Measurements from ENCODE around the gene ERICH6. TPM values are rescaled to one million over a fixed set of nuclear protein-coding genes. Genes with fewer than 3 reads are reported as not detected.

Gene ERICH6
- total RNA-seq, 2 donors from 2014 or later: 0.33 TPM; not detected in 1

- Mint-ChIP-seq H3K4me3 (no peak overlapping the region), H3K27ac (no peak overlapping the region), H3K9me3 (no peaks in the 10 kb centered on the region), H3K27me3 (no peaks in the 10 kb centered on the region), H3K4me1 (ENCODE audit: low read depth in 2 of 2) (peaks cover 5 to 11% of the 10 kb centered on the region in 2 donors), H3K36me3 (no peaks in the 10 kb centered on the region)
- no peak for DNase-seq (ENCODE audit: low spot score)
- ATAC-seq: no peak
Measured at GRCh38 chr3:150682279-150682678, 21.4 kb downstream of the ERICH6 start.

DNA sequence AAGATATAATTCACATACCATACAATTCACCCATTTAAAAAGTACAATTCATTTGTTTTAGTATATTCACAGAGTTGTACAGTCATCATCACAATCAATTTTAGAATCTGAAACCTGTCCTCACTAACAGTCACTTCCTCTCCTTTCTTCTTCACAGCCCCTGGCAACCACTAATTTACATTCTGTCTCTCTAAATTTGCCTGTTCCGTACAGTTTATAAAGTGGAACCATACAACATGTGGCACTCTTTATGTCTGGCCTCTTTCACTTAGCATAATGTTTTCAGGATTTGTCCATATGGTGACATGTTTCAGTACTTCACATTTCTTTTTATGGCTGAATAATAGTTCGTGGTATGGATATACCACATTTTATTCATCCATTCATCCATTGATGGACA is 22.7 kb downstream of the ERICH6 start:
- H3K36me3 Mint-ChIP-seq: peaks cover 5% of the 10 kb centered on the region
- DNase-seq (ENCODE audit: low spot score) (no peak), ATAC-seq (peak; percentile 56 to 90)
- peaks cover 5 to 11% of the 10 kb centered on the region in 2 donors for H3K4me1 Mint-ChIP-seq (ENCODE audit: low read depth in 2 of 2)
- peak overlapping the region; percentile 38 for H3K4me3 Mint-ChIP-seq
- H3K9me3 Mint-ChIP-seq: peaks cover 4% of the 10 kb centered on the region
- H3K27me3 Mint-ChIP-seq: no peaks in the 10 kb centered on the region
- H3K27ac Mint-ChIP-seq: peak overlapping the region in 1 of 2 donors; percentile 32

DNA sequence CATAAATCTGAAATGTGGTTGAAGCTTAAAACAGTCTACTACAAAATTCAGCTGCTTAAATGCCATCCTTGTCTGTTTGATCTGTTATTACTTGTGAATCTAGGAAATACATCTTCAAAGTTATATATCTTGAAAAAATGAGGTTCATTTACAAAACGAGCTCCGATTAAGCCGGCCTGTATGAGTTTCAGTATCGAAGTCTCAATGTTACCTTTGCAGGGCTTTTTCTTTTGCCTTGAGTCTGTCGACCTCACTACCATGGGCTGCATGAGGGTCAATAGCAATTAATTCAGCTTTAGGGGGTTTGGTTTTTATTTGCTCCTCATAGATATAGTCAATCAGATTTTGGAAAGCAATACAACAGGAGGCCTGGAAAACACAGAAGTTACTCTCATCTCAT is 23.2 kb downstream of the ERICH6 start:
- H3K27me3 Mint-ChIP-seq: no peaks in the 10 kb centered on the region
- peak overlapping the region in 1 of 2 donors; percentile 32 for H3K27ac Mint-ChIP-seq
- H3K4me1 Mint-ChIP-seq (ENCODE audit: low read depth in 2 of 2): peaks cover 5 to 11% of the 10 kb centered on the region in 2 donors
- no peak overlapping the region for H3K4me3 Mint-ChIP-seq
- ATAC-seq (no peak), DNase-seq (ENCODE audit: low spot score) (no peak)
- peaks cover 8% of the 10 kb centered on the region for H3K9me3 Mint-ChIP-seq
- peaks cover 10% of the 10 kb centered on the region for H3K36me3 Mint-ChIP-seq

DNA sequence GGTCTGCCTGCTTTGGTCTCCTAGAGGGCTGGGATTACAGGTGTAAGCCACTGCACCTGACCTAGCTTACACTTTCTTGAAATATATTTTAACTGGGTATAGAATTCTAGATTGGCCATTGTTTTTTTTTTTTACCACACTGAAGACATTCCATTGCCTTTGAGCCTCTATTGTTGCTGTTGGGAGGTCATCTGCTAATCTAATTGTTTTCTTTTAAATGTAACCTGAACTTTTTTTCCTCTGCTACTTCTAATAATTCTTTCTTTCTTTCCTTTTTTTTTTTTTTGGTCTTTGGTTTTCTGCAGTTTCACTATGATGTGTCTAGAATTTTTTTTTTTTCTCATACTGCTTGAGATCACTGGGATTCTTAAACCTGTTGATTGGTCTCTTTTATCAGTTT is 28.1 kb downstream of the ERICH6 start:
- Mint-ChIP-seq H3K9me3 (peaks cover 8% of the 10 kb centered on the region), H3K27ac (no peak overlapping the region), H3K4me3 (no peak overlapping the region), H3K27me3 (no peaks in the 10 kb centered on the region), H3K4me1 (ENCODE audit: low read depth in 2 of 2) (peaks cover 0 to 3% of the 10 kb centered on the region in 2 donors), H3K36me3 (peaks cover 17% of the 10 kb centered on the region)
- ATAC-seq (no peak), DNase-seq (ENCODE audit: low spot score) (no peak)

- Mint-ChIP-seq H3K4me3 (no peak overlapping the region), H3K4me1 (ENCODE audit: low read depth in 2 of 2) (no peaks in the 10 kb centered on the region), H3K9me3 (peaks cover 8% of the 10 kb centered on the region), H3K36me3 (peaks cover 17% of the 10 kb centered on the region), H3K27ac (no peak overlapping the region), H3K27me3 (no peaks in the 10 kb centered on the region)
- DNase-seq (ENCODE audit: low spot score) (no peak), ATAC-seq (no peak)
Measured at GRCh38 chr3:150673966-150674365, 29.8 kb downstream of the ERICH6 start.

- Mint-ChIP-seq H3K4me1 (ENCODE audit: low read depth in 2 of 2) (peaks cover 20 to 27% of the 10 kb centered on the region in 2 donors), H3K4me3 (no peak overlapping the region), H3K27ac (peak overlapping the region in 1 of 2 donors; percentile 80), H3K27me3 (peaks cover 0 to 3% of the 10 kb centered on the region in 2 donors), H3K9me3 (no peaks in the 10 kb centered on the region), H3K36me3 (no peaks in the 10 kb centered on the region)
- ATAC-seq: peak; percentile 57 to 66
- no peak for DNase-seq (ENCODE audit: low spot score)
Measured at GRCh38 chr3:150666167-150666566, 37.6 kb downstream of the ERICH6 start.

GRCh38 chr3:150663461-150663860 is 40.3 kb downstream of the ERICH6 start:
- H3K9me3 Mint-ChIP-seq: no peaks in the 10 kb centered on the region
- no peak overlapping the region for H3K27ac Mint-ChIP-seq
- peaks cover 20 to 27% of the 10 kb centered on the region in 2 donors for H3K4me1 Mint-ChIP-seq (ENCODE audit: low read depth in 2 of 2)
- no peak for ATAC-seq
- H3K27me3 Mint-ChIP-seq: peaks cover 0 to 3% of the 10 kb centered on the region in 2 donors
- DNase-seq (ENCODE audit: low spot score): no peak
- no peaks in the 10 kb centered on the region for H3K36me3 Mint-ChIP-seq
- no peak overlapping the region for H3K4me3 Mint-ChIP-seq

GRCh38 chr3:150662410-150663200 is 41.1 kb downstream of the ERICH6 start:
- no peak for DNase-seq (ENCODE audit: low spot score)
- Mint-ChIP-seq H3K36me3 (no peaks in the 10 kb centered on the region), H3K27ac (peak overlapping the region in 1 of 2 donors; percentile 19), H3K4me3 (no peak overlapping the region), H3K27me3 (peaks cover 0 to 3% of the 10 kb centered on the region in 2 donors), H3K9me3 (no peaks in the 10 kb centered on the region), H3K4me1 (ENCODE audit: low read depth in 2 of 2) (peaks cover 20 to 27% of the 10 kb centered on the region in 2 donors)
- ATAC-seq: no peak

GRCh38 chr3:150656316-150656715 is 47.4 kb downstream of the ERICH6 start:
- H3K27ac Mint-ChIP-seq: no peak overlapping the region
- no peak overlapping the region for H3K4me3 Mint-ChIP-seq
- no peaks in the 10 kb centered on the region for H3K4me1 Mint-ChIP-seq (ENCODE audit: low read depth in 2 of 2)
- no peak for ATAC-seq
- no peaks in the 10 kb centered on the region for H3K36me3 Mint-ChIP-seq
- H3K9me3 Mint-ChIP-seq: no peaks in the 10 kb centered on the region
- H3K27me3 Mint-ChIP-seq: no peaks in the 10 kb centered on the region
- no peak for DNase-seq (ENCODE audit: low spot score)

GRCh38 chr3:150653110-150653561 is 50.6 kb downstream of the ERICH6 start:
- no peaks in the 10 kb centered on the region for H3K9me3 Mint-ChIP-seq
- no peak overlapping the region for H3K27ac Mint-ChIP-seq
- H3K27me3 Mint-ChIP-seq: no peaks in the 10 kb centered on the region
- ATAC-seq (peak in 1 of 2 donors; percentile 53), DNase-seq (ENCODE audit: low spot score) (no peak)
- H3K36me3 Mint-ChIP-seq: no peaks in the 10 kb centered on the region
- no peak overlapping the region for H3K4me3 Mint-ChIP-seq
- no peaks in the 10 kb centered on the region for H3K4me1 Mint-ChIP-seq (ENCODE audit: low read depth in 2 of 2)

GRCh38 chr3:150640256-150640655 is 63.5 kb downstream of the ERICH6 start:
- Mint-ChIP-seq H3K36me3 (no peaks in the 10 kb centered on the region), H3K9me3 (peaks cover 1% of the 10 kb centered on the region), H3K4me1 (ENCODE audit: low read depth in 2 of 2) (peaks cover 27 to 29% of the 10 kb centered on the region in 2 donors), H3K27ac (no peak overlapping the region), H3K27me3 (peaks cover 0 to 2% of the 10 kb centered on the region in 2 donors), H3K4me3 (no peak overlapping the region)
- ATAC-seq: no peak
- DNase-seq (ENCODE audit: low spot score): no peak

DNA sequence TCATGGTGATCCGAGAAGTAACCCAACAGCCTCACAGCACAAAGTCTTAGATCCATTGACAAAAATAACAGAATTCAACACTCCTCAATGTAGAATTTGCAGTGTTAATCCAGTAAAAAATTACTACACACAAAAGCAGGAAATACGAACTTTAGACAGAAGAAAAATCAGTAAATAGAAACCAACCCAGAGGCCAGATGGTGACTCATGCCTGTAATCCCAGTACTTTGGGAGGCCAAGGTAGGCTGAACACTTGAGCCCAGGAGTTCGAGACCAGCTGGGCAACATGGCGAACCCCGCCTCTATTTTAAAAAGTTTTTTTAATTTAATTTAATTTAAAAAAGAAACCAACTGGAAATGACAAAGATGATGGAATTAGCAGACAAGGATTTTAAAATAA is 64.5 kb downstream of the ERICH6 start:
- Mint-ChIP-seq H3K4me3 (no peak overlapping the region), H3K36me3 (no peaks in the 10 kb centered on the region), H3K4me1 (ENCODE audit: low read depth in 2 of 2) (peaks cover 37 to 38% of the 10 kb centered on the region in 2 donors), H3K27ac (no peak overlapping the region), H3K27me3 (peaks cover 0 to 2% of the 10 kb centered on the region in 2 donors), H3K9me3 (no peaks in the 10 kb centered on the region)
- ATAC-seq: no peak
- DNase-seq (ENCODE audit: low spot score): no peak

- Mint-ChIP-seq H3K36me3 (no peaks in the 10 kb centered on the region), H3K27me3 (no peaks in the 10 kb centered on the region), H3K4me1 (ENCODE audit: low read depth in 2 of 2) (peaks cover 35 to 41% of the 10 kb centered on the region in 2 donors), H3K9me3 (no peaks in the 10 kb centered on the region), H3K27ac (peak overlapping the region; percentile 91 to 99), H3K4me3 (peak overlapping the region; percentile 61)
- DNase-seq (ENCODE audit: low spot score) (no peak), ATAC-seq (no peak)
Measured at GRCh38 chr3:150636258-150636657, 67.5 kb downstream of the ERICH6 start.

DNA sequence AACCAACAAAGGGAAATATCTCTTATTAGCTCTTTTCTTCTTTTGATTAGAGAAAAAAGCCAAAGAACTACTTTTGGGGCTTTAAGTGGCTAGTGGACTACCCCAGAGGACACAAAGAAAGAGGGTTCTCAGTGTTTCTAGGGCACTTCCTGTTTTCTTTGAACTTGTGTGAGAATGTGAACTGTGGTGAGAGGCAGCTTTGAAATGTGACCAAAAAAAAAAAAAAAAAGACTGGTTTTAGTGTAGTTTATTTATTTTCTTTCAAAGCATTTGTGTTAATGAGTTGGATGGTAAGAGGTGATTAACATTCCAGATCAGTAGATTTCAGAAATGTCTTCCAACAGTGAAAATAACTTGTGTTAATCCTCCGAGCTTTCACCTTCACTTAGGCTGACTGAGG is 68.2 kb downstream of the ERICH6 start:
- Mint-ChIP-seq H3K4me1 (ENCODE audit: low read depth in 2 of 2) (peaks cover 36 to 41% of the 10 kb centered on the region in 2 donors), H3K27me3 (no peaks in the 10 kb centered on the region), H3K27ac (peak overlapping the region; percentile 91 to 99), H3K36me3 (no peaks in the 10 kb centered on the region), H3K9me3 (no peaks in the 10 kb centered on the region), H3K4me3 (peak overlapping the region; percentile 61)
- peak; percentile 78 to 87 for ATAC-seq
- no peak for DNase-seq (ENCODE audit: low spot score)

Data from natural killer cell treated with Interleukin-12 subunit alpha and Interleukin-12 subunit beta and Interleukin-15 and Interleukin-18, amount 100 ng/mL, for 72 hours (primary cell).